Thyroid gland (tissue), 4 donors: ENCODE data around the gene BCKDHB. TPM values are rescaled to one million over a fixed set of nuclear protein-coding genes. Genes with fewer than 3 reads are reported as not detected.

Experiments used
- DNase-seq, 2 donors: peaks; one replicate each; pipeline ENCODE4 v3.0.0-alpha.2; 2019
- H3K27ac ChIP-seq, 3 donors: fragments of 200-600 bp; sonication (generic); 1 replicate in 2 of 3; 2 replicates in 1 of 3; pipeline ENCODE4 v1.5.1; 2016 to 2019; ENCODE audit warnings: mild to moderate bottlenecking in 1 of 3, moderate library complexity in 1 of 3
- H3K27me3 ChIP-seq: fragments of 200-600 bp; sonication (generic); one replicate; pipeline ENCODE4 v1.5.1; 2019
- H3K36me3 ChIP-seq, 2 donors: fragments of 200-600 bp; sonication (generic); one replicate each; pipeline ENCODE4 v1.5.1; 2016 to 2019
- H3K4me1 ChIP-seq, 2 donors: fragments of 200-600 bp; sonication (generic); one replicate each; pipeline ENCODE4 v1.5.1; 2017 to 2019
- H3K4me3 ChIP-seq, 3 donors: fragments of 200-600 bp; sonication (generic); replicated peaks in 1 of 3; 1 replicate in 2 of 3; 2 replicates in 1 of 3; pipeline ENCODE4 v1.5.1; 2016; ENCODE audit warnings: mild to moderate bottlenecking in 1 of 3
- H3K9me3 ChIP-seq: fragments of 200-600 bp; sonication (generic); one replicate; pipeline ENCODE4 v1.5.1; 2017
- POLR2A ChIP-seq, 2 donors: fragments of 450-650 bp; IDR thresholded peaks; one replicate each; pipeline ENCODE4 v1.6.1; 2017; ENCODE audit warnings: antibody characterized with exemption in 2 of 2, mild to moderate bottlenecking in 2 of 2, moderate library complexity in 1 of 2
- WGBS, 2 donors: methylation state at CpG; one replicate each; pipeline ENCODE4 v1.1.5; 2017; 5-methylcytosine and 5-hydroxymethylcytosine counted together
- intact Hi-C: fragments of 100-400 bp; cut with DNase I; formaldehyde crosslinking; loops from one replicate; pipeline ENCODE4 v1.15.1; 2023
- total RNA-seq, 4 donors: library from RNA; depleted of rRNA; stranded (reverse); fragments of >200 nt; gene quantifications; one replicate each; pipeline ENCODE4 v1.2.3, GENCODE V29; 2016
- TF ChIP-seq, protein P1 (sequence below), 6 experiments: fragments of 200-600 bp in 3 of 6; fragments of 450-650 bp in 3 of 6; sonication (generic) in 3 of 6; IDR thresholded peaks; one replicate each; pipeline ENCODE4 v1.5.1; 2016 to 2019; ENCODE audit warnings: antibody characterized with exemption in 6 of 6, mild to moderate bottlenecking in 2 of 6, inconsistent platforms in 1 of 6, moderate library complexity in 1 of 6

The BCKDHB gene
- total RNA-seq, 4 donors from 2014 or later, result 16.7 to 36.9 (median 24.4) TPM

GRCh38 chr6:80197986-80198385 is 91.5 kb downstream of the BCKDHB start:
- 91 to 97% methylated on average over 4 of the region's 4 CpGs for WGBS, 2 donors
- no peak for DNase-seq
- intact Hi-C loops, result no loop called here
- Histone ChIP-seq H3K4me1 (no peaks in the 10 kb centered on the region), H3K27me3 (no peaks in the 10 kb centered on the region), H3K4me3 (no peak overlapping the region), H3K36me3 (no peaks in the 10 kb centered on the region), H3K27ac (no peak overlapping the region), H3K9me3 (no peaks in the 10 kb centered on the region)
- TF ChIP-seq, protein P1, sequence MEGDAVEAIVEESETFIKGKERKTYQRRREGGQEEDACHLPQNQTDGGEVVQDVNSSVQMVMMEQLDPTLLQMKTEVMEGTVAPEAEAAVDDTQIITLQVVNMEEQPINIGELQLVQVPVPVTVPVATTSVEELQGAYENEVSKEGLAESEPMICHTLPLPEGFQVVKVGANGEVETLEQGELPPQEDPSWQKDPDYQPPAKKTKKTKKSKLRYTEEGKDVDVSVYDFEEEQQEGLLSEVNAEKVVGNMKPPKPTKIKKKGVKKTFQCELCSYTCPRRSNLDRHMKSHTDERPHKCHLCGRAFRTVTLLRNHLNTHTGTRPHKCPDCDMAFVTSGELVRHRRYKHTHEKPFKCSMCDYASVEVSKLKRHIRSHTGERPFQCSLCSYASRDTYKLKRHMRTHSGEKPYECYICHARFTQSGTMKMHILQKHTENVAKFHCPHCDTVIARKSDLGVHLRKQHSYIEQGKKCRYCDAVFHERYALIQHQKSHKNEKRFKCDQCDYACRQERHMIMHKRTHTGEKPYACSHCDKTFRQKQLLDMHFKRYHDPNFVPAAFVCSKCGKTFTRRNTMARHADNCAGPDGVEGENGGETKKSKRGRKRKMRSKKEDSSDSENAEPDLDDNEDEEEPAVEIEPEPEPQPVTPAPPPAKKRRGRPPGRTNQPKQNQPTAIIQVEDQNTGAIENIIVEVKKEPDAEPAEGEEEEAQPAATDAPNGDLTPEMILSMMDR (IDR thresholded peaks at IDR 0.05), result no peak
- TF ChIP-seq POLR2A (IDR thresholded peaks at IDR 0.05), result no peak

GRCh38 chr6:80203283-80203682 is 96.8 kb downstream of the BCKDHB start:
- WGBS, 2 donors, result 77 to 81% methylated on average over 1 of the region's 1 CpG

GRCh38 chr6:80205404-80205803 is 98.9 kb downstream of the BCKDHB start:
- Histone ChIP-seq H3K9me3 (no peaks in the 10 kb centered on the region), H3K4me1 (no peaks in the 10 kb centered on the region), H3K27ac (no peak overlapping the region), H3K36me3 (no peaks in the 10 kb centered on the region), H3K27me3 (no peaks in the 10 kb centered on the region), H3K4me3 (no peak overlapping the region)
- WGBS, 2 donors, result 82 to 91% methylated on average over 4 of the region's 4 CpGs
- no peak for DNase-seq
- intact Hi-C loops, result no loop called here
- TF ChIP-seq, protein P1 (IDR thresholded peaks at IDR 0.05), result no peak
- TF ChIP-seq POLR2A (IDR thresholded peaks at IDR 0.05), result no peak

More at GRCh38 chr6:80203283-80203682, 96.8 kb downstream of the BCKDHB start:
- TF ChIP-seq POLR2A (IDR thresholded peaks at IDR 0.05), result no peak
- TF ChIP-seq, protein P1 (IDR thresholded peaks at IDR 0.05), result no peak
- H3K36me3 ChIP-seq, result no peaks in the 10 kb centered on the region
- H3K4me1 ChIP-seq, result no peaks in the 10 kb centered on the region
- H3K9me3 ChIP-seq, result no peaks in the 10 kb centered on the region
- intact Hi-C loops, result no loop called here
- DNase-seq, result no peak
- H3K27ac ChIP-seq, result no peak overlapping the region
- H3K4me3 ChIP-seq, result no peak overlapping the region
- no peaks in the 10 kb centered on the region for H3K27me3 ChIP-seq

DNA sequence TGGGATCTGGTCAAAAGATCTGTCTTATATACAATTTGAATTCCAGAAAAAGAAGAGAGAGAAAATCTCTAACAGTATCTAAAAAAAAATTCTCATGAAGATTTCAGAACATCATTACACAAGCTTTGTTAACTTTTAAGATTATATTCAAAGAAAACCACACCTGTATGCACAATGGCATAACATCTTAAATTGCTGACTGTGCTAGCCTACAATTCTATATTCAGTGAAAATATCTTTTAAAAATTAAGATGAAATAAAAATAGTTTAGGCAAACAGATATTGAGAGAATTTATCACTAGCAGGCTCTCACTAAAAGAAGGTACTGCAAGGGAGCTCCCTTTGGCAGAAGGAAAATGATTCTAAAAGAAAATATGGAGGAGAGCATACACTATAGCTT is 100.3 kb downstream of the BCKDHB start:
- Histone ChIP-seq H3K27me3 (no peaks in the 10 kb centered on the region), H3K9me3 (no peaks in the 10 kb centered on the region), H3K4me1 (peaks cover 3 to 4% of the 10 kb centered on the region in 2 donors), H3K36me3 (no peaks in the 10 kb centered on the region), H3K4me3 (no peak overlapping the region), H3K27ac (no peak overlapping the region)
- intact Hi-C loops, result no loop called here
- TF ChIP-seq POLR2A (IDR thresholded peaks at IDR 0.05), result no peak
- TF ChIP-seq, protein P1 (IDR thresholded peaks at IDR 0.05), result no peak
- DNase-seq, result no peak

GRCh38 chr6:80209430-80209829 is 103.0 kb downstream of the BCKDHB start:
- Histone ChIP-seq H3K36me3 (no peaks in the 10 kb centered on the region), H3K4me3 (no peak overlapping the region), H3K9me3 (no peaks in the 10 kb centered on the region), H3K27me3 (no peaks in the 10 kb centered on the region), H3K27ac (no peak overlapping the region), H3K4me1 (peaks cover 3 to 4% of the 10 kb centered on the region in 2 donors)
- no peak for DNase-seq
- intact Hi-C loops, result no loop called here
- TF ChIP-seq, protein P1 (IDR thresholded peaks at IDR 0.05), result no peak
- no peak for TF ChIP-seq POLR2A (IDR thresholded peaks at IDR 0.05)
- 91 to 93% methylated on average over 1 of the region's 1 CpG for WGBS, 2 donors
